SK-N-SH treated with all-trans-retinoic acid at 6 μM for 48 hours (cell line): ENCODE measurements around the gene ZBTB7C.

Source experiments
- ATAC-seq: fragments of 200-7000 bp; cut with Tn5 transposase; 3 replicates; pipeline ENCODE4 v1.9.1; 2020; ENCODE audit warnings: mild to moderate bottlenecking, moderate library complexity
- ARNTL ChIP-seq: fragments of 450-650 bp; formaldehyde crosslinking; IDR thresholded peaks from 2 replicates; pipeline ENCODE4 v1.5.0; 2020; ENCODE audit warnings: low read depth, mild to moderate bottlenecking, moderate library complexity, borderline replicate concordance
- BACH2 ChIP-seq: fragments of 250-450 bp; sonication (Bioruptor Pico); IDR thresholded peaks from 2 replicates; pipeline ENCODE4 v1.9.0; 2021; ENCODE audit warnings: mild to moderate bottlenecking, borderline replicate concordance
- CREB5 ChIP-seq: fragments of 250-450 bp; sonication (Bioruptor Pico); IDR thresholded peaks from 2 replicates; pipeline ENCODE4 v1.5.1; 2020; ENCODE audit warnings: low read depth, mild to moderate bottlenecking, moderate library complexity
- CSDC2 ChIP-seq: fragments of 250-450 bp; sonication (Bioruptor Pico); IDR thresholded peaks from 2 replicates; pipeline ENCODE4 v1.5.0; 2020; ENCODE audit warnings: mild to moderate bottlenecking, moderate library complexity
- CSRNP3 ChIP-seq: fragments of 250-450 bp; sonication (Bioruptor Pico); IDR thresholded peaks from 2 replicates; pipeline ENCODE4 v1.5.1; 2021; ENCODE audit warnings: mild to moderate bottlenecking, moderate library complexity
- ESRRG ChIP-seq: fragments of 250-450 bp; sonication (Bioruptor Pico); IDR thresholded peaks from 2 replicates; pipeline ENCODE4 v1.6.1; 2021; ENCODE audit warnings: mild to moderate bottlenecking
- GLIS3 ChIP-seq: fragments of 250-450 bp; sonication (Bioruptor Pico); IDR thresholded peaks from 2 replicates; pipeline ENCODE4 v1.5.0; 2020; ENCODE audit warnings: mild to moderate bottlenecking, moderate library complexity
- OSR1 ChIP-seq: fragments of 250-450 bp; sonication (Bioruptor Pico); IDR thresholded peaks from 2 replicates; pipeline ENCODE4 v1.8.0; 2022; ENCODE audit warnings: moderate library complexity, mild to moderate bottlenecking, inconsistent platforms
- POU6F1 ChIP-seq: fragments of 250-450 bp; sonication (Bioruptor Pico); IDR thresholded peaks from 2 replicates; pipeline ENCODE4 v1.8.0; 2021; ENCODE audit warnings: low read depth, mild to moderate bottlenecking, moderate library complexity, borderline replicate concordance
- PPARA ChIP-seq: fragments of 250-450 bp; sonication (Bioruptor Pico); IDR thresholded peaks from 2 replicates; pipeline ENCODE4 v1.5.0; 2020; ENCODE audit warnings: mild to moderate bottlenecking, borderline replicate concordance
- RARB ChIP-seq: fragments of 250-450 bp; sonication (Bioruptor Pico); IDR thresholded peaks from 2 replicates; pipeline ENCODE4 v1.8.0; 2021; ENCODE audit warnings: mild to moderate bottlenecking, moderate library complexity
- SNAI2 ChIP-seq: fragments of 250-450 bp; sonication (Bioruptor Pico); IDR thresholded peaks from 2 replicates; pipeline ENCODE4 v1.5.0; 2020; ENCODE audit warnings: mild to moderate bottlenecking, moderate library complexity
- TCF4 ChIP-seq: fragments of 250-450 bp; sonication (Bioruptor Pico); IDR thresholded peaks from 2 replicates; pipeline ENCODE4 v1.8.0; 2021; ENCODE audit warnings: mild to moderate bottlenecking, moderate library complexity, borderline replicate concordance
- TOX ChIP-seq: fragments of 250-450 bp; sonication (Bioruptor Pico); IDR thresholded peaks from 2 replicates; pipeline ENCODE4 v1.8.0; 2021; ENCODE audit warnings: mild to moderate bottlenecking, moderate library complexity, borderline replicate concordance
- TSHZ2 ChIP-seq: fragments of 250-450 bp; sonication (Bioruptor Pico); IDR thresholded peaks from 2 replicates; pipeline ENCODE4 v1.5.0; 2020; ENCODE audit warnings: mild to moderate bottlenecking, moderate library complexity
- ZC3H10 ChIP-seq: fragments of 250-450 bp; sonication (Bioruptor Pico); IDR thresholded peaks from 2 replicates; pipeline ENCODE4 v1.5.1; 2021; ENCODE audit warnings: mild to moderate bottlenecking, moderate library complexity
- ZFP3 ChIP-seq: fragments of 250-450 bp; sonication (Bioruptor Pico); IDR thresholded peaks from 2 replicates; pipeline ENCODE4 v1.5.0; 2020; ENCODE audit warnings: mild to moderate bottlenecking, moderate library complexity
- ZFP30 ChIP-seq: fragments of 450-650 bp; formaldehyde crosslinking; IDR thresholded peaks from 2 replicates; pipeline ENCODE4 v1.5.0; 2022; ENCODE audit warnings: mild to moderate bottlenecking, moderate library complexity
- ZNF565 ChIP-seq: fragments of 450-650 bp; formaldehyde crosslinking; conservative IDR thresholded peaks from 2 replicates; pipeline ENCODE4 v1.5.0; 2020; ENCODE audit warnings: low read depth, mild to moderate bottlenecking, moderate library complexity
- ZNF70 ChIP-seq: fragments of 450-650 bp; formaldehyde crosslinking; IDR thresholded peaks from 2 replicates; pipeline ENCODE4 v1.5.0; 2020; ENCODE audit warnings: mild to moderate bottlenecking, moderate library complexity
- ZNF8 ChIP-seq: fragments of 450-650 bp; formaldehyde crosslinking; IDR thresholded peaks from 2 replicates; pipeline ENCODE4 v1.5.0; 2020; ENCODE audit warnings: mild to moderate bottlenecking, moderate library complexity

ZBTB7C gene

GRCh38 chr18:48032876-48033789, 376.1 kb downstream of the ZBTB7C start:
- peak; percentile 13; the same call in 2 of the 3 replicates for ATAC-seq
- TF ChIP-seq TCF4 (CRISPR knock-in tag) (no peak), GLIS3 (CRISPR knock-in tag) (no peak), ZNF70 (no peak), ZNF8 (CRISPR knock-in tag) (no peak), ZNF565 (CRISPR knock-in tag) (no peak), PPARA (no peak)

- no peak for ATAC-seq
These were observed 377.5 kb downstream of the ZBTB7C start for GRCh38 chr18:48031641-48032040.

GRCh38 chr18:48030616-48031480, 378.3 kb downstream of the ZBTB7C start:
- ATAC-seq: peak; percentile 92

More at GRCh38 chr18:48031641-48032040, 377.5 kb downstream of the ZBTB7C start:
- no peak for TF ChIP-seq ZFP30 (CRISPR knock-in tag)
- no peak for TF ChIP-seq BACH2 (CRISPR knock-in tag)
- TF ChIP-seq ZC3H10 (CRISPR knock-in tag): no peak
- TF ChIP-seq OSR1: no peak
- no peak for TF ChIP-seq CSRNP3 (CRISPR knock-in tag)
- no peak for TF ChIP-seq CSDC2 (CRISPR knock-in tag)
- no peak for TF ChIP-seq ZNF70
- no peak for TF ChIP-seq POU6F1
- no peak for TF ChIP-seq TCF4 (CRISPR knock-in tag)
- no peak for TF ChIP-seq TOX (CRISPR knock-in tag)
- no peak for TF ChIP-seq ZNF8 (CRISPR knock-in tag)
- no peak for TF ChIP-seq ARNTL (CRISPR knock-in tag)

More at GRCh38 chr18:48030616-48031480, 378.3 kb downstream of the ZBTB7C start:
- TF ChIP-seq ZC3H10 (CRISPR knock-in tag): no peak
- no peak for TF ChIP-seq ZFP30 (CRISPR knock-in tag)
- no peak for TF ChIP-seq TCF4 (CRISPR knock-in tag)
- TF ChIP-seq CSDC2 (CRISPR knock-in tag): no peak
- no peak for TF ChIP-seq CSRNP3 (CRISPR knock-in tag)
- no peak for TF ChIP-seq ZNF565 (CRISPR knock-in tag)
- TF ChIP-seq ARNTL (CRISPR knock-in tag): no peak
- no peak for TF ChIP-seq ESRRG (CRISPR knock-in tag)
- no peak for TF ChIP-seq OSR1
- no peak for TF ChIP-seq PPARA
- no peak for TF ChIP-seq SNAI2 (CRISPR knock-in tag)
- no peak for TF ChIP-seq CREB5 (CRISPR knock-in tag)
- no peak for TF ChIP-seq GLIS3 (CRISPR knock-in tag)
- no peak for TF ChIP-seq ZFP3 (CRISPR knock-in tag)
- TF ChIP-seq BACH2 (CRISPR knock-in tag): no peak
- no peak for TF ChIP-seq TSHZ2 (CRISPR knock-in tag)
- TF ChIP-seq RARB (CRISPR knock-in tag): no peak
- TF ChIP-seq, all 23 proteins: peak for 0
